GM12878 (cell line): ENCODE measurements around the gene CYP2A6. TPM values are rescaled to one million over a fixed set of nuclear protein-coding genes. Genes with fewer than 3 reads are reported as not detected.

Experiments used
- ATAC-seq: fragments of 200-7000 bp; cut with Tn5 transposase; 3 replicates; pipeline ENCODE4 v1.9.1; 2020; ENCODE audit warnings: mild to moderate bottlenecking, moderate library complexity
- BruUV-seq: library from RNA; stranded (reverse); fragments of 400-500 nt; replicated peaks from 2 replicates; lab custom pipeline; 2021; lab: Mats Ljungman, UMichigan
- CTCF ChIA-PET: fragments of 300-600 bp; sonication (Branson Sonifier 250); formaldehyde crosslinking; extraction: SDS; loops from one replicate; lab custom pipeline; 2021; ENCODE audit warnings: inconsistent platforms; lab: Yijun Ruan, JAX
- POLR2A ChIA-PET: fragments of 350-600 bp; formaldehyde crosslinking; extraction: SDS; loops from one replicate; lab custom pipeline; 2021; ENCODE audit warnings: inconsistent platforms; lab: Charles Lee
- RAD21 ChIA-PET: fragments of 300-600 bp; sonication (Branson Sonifier 250); formaldehyde crosslinking; loops from one replicate; lab custom pipeline; 2023; ENCODE audit warnings: antibody characterized with exemption; ENCODE audit not compliant: unreplicated experiment; lab: Charles Lee
- SMC1A ChIA-PET: fragments of 300-600 bp; sonication (Branson Sonifier 250); formaldehyde crosslinking; loops from one replicate; lab custom pipeline; 2023; ENCODE audit not compliant: unreplicated experiment, uncharacterized antibody; lab: Charles Lee
- DNase-seq: peaks from one replicate; pipeline ENCODE4 v3.0.0-alpha.2; 2011; ENCODE audit warnings: low read depth, low spot score
- FAIRE-seq: peaks from 3 replicates; lab custom pipeline; 2011; peaks lifted over from hg19 to GRCh38; lab: Jason Lieb, UNC
- H2AFZ ChIP-seq: 2 replicates; pipeline ENCODE4 v1.6.0; 2011; ENCODE audit warnings: low read depth, low read length, control low read depth; ENCODE audit not compliant: control insufficient read depth
- H3K27ac ChIP-seq: 2 replicates; pipeline ENCODE4 v1.5.1; 2011; ENCODE audit warnings: control low read depth; ENCODE audit not compliant: control insufficient read depth, insufficient read depth
- H3K27me3 ChIP-seq, 2 experiments: replicated peaks in 1 of 2; 2 replicates each; pipeline versions ENCODE4 v1.6.0 to v1.6.1; 2011; ENCODE audit warnings: low read length in 1 of 2; ENCODE audit not compliant: control insufficient read depth in 2 of 2, insufficient read depth in 2 of 2
- H3K36me3 ChIP-seq, 2 experiments: 2 replicates each; pipeline ENCODE4 v1.5.1; 2011; ENCODE audit warnings: low read length in 1 of 2; ENCODE audit not compliant: control insufficient read depth in 2 of 2, insufficient read depth in 2 of 2
- H3K4me1 ChIP-seq: 2 replicates; pipeline ENCODE4 v1.6.1; 2011; ENCODE audit warnings: mild to moderate bottlenecking, low read length, moderate library complexity, mixed read lengths; ENCODE audit not compliant: control insufficient read depth, insufficient read depth
- H3K4me2 ChIP-seq: 2 replicates; pipeline ENCODE4 v1.6.0; 2011; ENCODE audit warnings: control low read depth; ENCODE audit not compliant: control insufficient read depth, insufficient read depth
- H3K4me3 ChIP-seq: fragments of 200-600 bp; sonication (generic); 2 replicates; pipeline ENCODE4 v1.5.1; 2016
- H3K79me2 ChIP-seq: 2 replicates; pipeline ENCODE4 v1.6.0; 2011; ENCODE audit warnings: low read length; ENCODE audit not compliant: control insufficient read depth, insufficient read depth
- H3K9ac ChIP-seq: 2 replicates; pipeline ENCODE4 v1.8.0; 2011; ENCODE audit warnings: low read length, control low read depth, mixed read lengths; ENCODE audit not compliant: control insufficient read depth, insufficient read depth
- H3K9me3 ChIP-seq: replicated peaks from 3 replicates; pipeline ENCODE4 v1.5.1; 2011; ENCODE audit warnings: mild to moderate bottlenecking, low read length; ENCODE audit not compliant: control insufficient read depth, insufficient read depth
- H4K20me1 ChIP-seq: 2 replicates; pipeline ENCODE4 v1.6.0; 2011; ENCODE audit not compliant: control insufficient read depth, insufficient read depth
- POLR2A ChIP-seq: IDR thresholded peaks from 2 replicates; pipeline ENCODE4 v1.6.1; 2011; ENCODE audit warnings: low read depth, mild to moderate bottlenecking, low read length
- RAD21 ChIP-seq: IDR thresholded peaks from 2 replicates; pipeline ENCODE4 v1.6.1; 2011; ENCODE audit warnings: mild to moderate bottlenecking, low read depth, low read length, moderate library complexity; ENCODE audit not compliant: insufficient read depth
- TAF1 ChIP-seq: IDR thresholded peaks from 2 replicates; pipeline ENCODE4 v1.6.1; 2011; ENCODE audit warnings: mild to moderate bottlenecking, low read depth, low read length, borderline replicate concordance
- WGBS: methylation state at CpG from one replicate; pipeline ENCODE4 v1.1.6; 2016; ENCODE audit warnings: low lambda C conversion rate; ENCODE audit not compliant: insufficient replicate concordance, insufficient coverage; ENCODE audit errors: missing lambda C conversion rate; 5-methylcytosine and 5-hydroxymethylcytosine counted together
- in situ Hi-C: fragments of 300-500 bp; cut with MboI; formaldehyde crosslinking; loops from 9 replicates; pipeline ENCODE4 v1.14.3; 2018; ENCODE audit warnings: mixed read lengths
- intact Hi-C: fragments of 100-400 bp; cut with micrococcal nuclease; formaldehyde crosslinking; loops from one replicate; pipeline ENCODE4 v1.14.2; 2022; ENCODE audit not compliant: unreplicated experiment
- polyA plus RNA-seq, 11 experiments: library from polyadenylated mRNA; depleted of rRNA in 4 of 11; unstranded in 6 of 11; stranded (reverse) in 5 of 11; fragments of >200 nt; fragmentation: Nextera tagmentation in 4 of 11; fragmentation: Illumina TruSeq in 1 of 11; extraction: Ambion mirVana in 4 of 11; extraction: Trizol in 1 of 11; gene quantifications; 1 replicate in 1 of 11; 2 replicates in 10 of 11; pipeline versions ENCODE4 v1.2.1 to v1.2.3, GENCODE V29; 2011 to 2016; ENCODE audit warnings: inconsistent platforms in 2 of 11, missing spikeins in 2 of 11, low read depth in 1 of 11
- total RNA-seq, 4 experiments: library from RNA; depleted of rRNA in 3 of 4; stranded (reverse); fragments of >200 nt in 3 of 4; fragmentation: Illumina TruSeq in 1 of 4; extraction: Trizol in 1 of 4; gene quantifications; 2 replicates each; pipeline versions ENCODE4 v1.2.1 to v1.2.3, GENCODE V29; 2013 to 2021
- TF ChIP-seq, protein P1 (sequence below), 3 experiments: IDR thresholded peaks in 2 of 3; conservative IDR thresholded peaks in 1 of 3; 2 replicates each; pipeline ENCODE4 v1.5.1; 2011; ENCODE audit warnings: low read depth in 3 of 3, low read length in 3 of 3, mild to moderate bottlenecking in 3 of 3, control low read depth in 2 of 3, moderate library complexity in 2 of 3, inconsistent platforms in 1 of 3, mixed read lengths in 1 of 3; ENCODE audit not compliant: control insufficient read depth in 2 of 3, insufficient read depth in 1 of 3; ENCODE audit errors: extremely low read depth in 1 of 3

CYP2A6 gene
- total and polyA plus RNA-seq, 10 of the 15 experiments (the other 5 are each of a cell fraction or from before 2014, with no cell fraction given), result 0.97 TPM; not detected in 9

- in situ Hi-C loops, result no loop called here
- FAIRE-seq, result no peak
- peaks cover 35% of the 10 kb centered on the region for H3K4me1 ChIP-seq
These were observed 42.9 kb downstream of the CYP2A6 start for GRCh38 chr19:40807147-40808020.

More at GRCh38 chr19:40807147-40808020, 42.9 kb downstream of the CYP2A6 start:
- peak; percentile 8; the same call in 1 of the 3 replicates for ATAC-seq
- H3K4me2 ChIP-seq, result no peak overlapping the region
- 76% methylated on average over 18 of the region's 18 CpGs for WGBS
- ChIA-PET POLR2A (interaction anchor here (1.0 to 4.3 kb wide), 4 partner anchors 29 to 144 kb away, joined by 4 to 37 read pairs (median 12); partner anchors contain the start of genes ACTMAP, RAB4B and SNRPA), CTCF (interaction anchor here (0.7 to 5.9 kb wide), 16 partner anchors 9 to 144 kb away, joined by 3 to 51 read pairs (median 8); partner anchors contain the start of genes COQ8B, EGLN2, ITPKC and MIA), SMC1A (interaction anchor here (1.2 to 4.2 kb wide), 7 partner anchors 10 to 145 kb away, joined by 3 to 41 read pairs (median 6); partner anchors contain the start of genes ACTMAP, RAB4B and SNRPA), RAD21 (interaction anchor here (0.8 to 3.6 kb wide), 10 partner anchors 9 to 144 kb away, joined by 3 to 29 read pairs (median 7); partner anchors contain the start of genes ACTMAP, COQ8B, EGLN2 and ITPKC)
- peaks cover 11 to 18% of the 10 kb centered on the region in 2 experiments; a peak in 3 of 4 replicates for H3K36me3 ChIP-seq
- peaks cover 12% of the 10 kb centered on the region; the same call in 1 of the 2 replicates for H4K20me1 ChIP-seq
- H2AFZ ChIP-seq, result no peak overlapping the region
- intact Hi-C loops, result no loop called here
- no peak overlapping the region for H3K4me3 ChIP-seq
- TF ChIP-seq POLR2A, result peak; percentile 5
- peak; percentile 46; the same call in 1 of the 2 replicates for TF ChIP-seq RAD21
- TF ChIP-seq, protein P1, sequence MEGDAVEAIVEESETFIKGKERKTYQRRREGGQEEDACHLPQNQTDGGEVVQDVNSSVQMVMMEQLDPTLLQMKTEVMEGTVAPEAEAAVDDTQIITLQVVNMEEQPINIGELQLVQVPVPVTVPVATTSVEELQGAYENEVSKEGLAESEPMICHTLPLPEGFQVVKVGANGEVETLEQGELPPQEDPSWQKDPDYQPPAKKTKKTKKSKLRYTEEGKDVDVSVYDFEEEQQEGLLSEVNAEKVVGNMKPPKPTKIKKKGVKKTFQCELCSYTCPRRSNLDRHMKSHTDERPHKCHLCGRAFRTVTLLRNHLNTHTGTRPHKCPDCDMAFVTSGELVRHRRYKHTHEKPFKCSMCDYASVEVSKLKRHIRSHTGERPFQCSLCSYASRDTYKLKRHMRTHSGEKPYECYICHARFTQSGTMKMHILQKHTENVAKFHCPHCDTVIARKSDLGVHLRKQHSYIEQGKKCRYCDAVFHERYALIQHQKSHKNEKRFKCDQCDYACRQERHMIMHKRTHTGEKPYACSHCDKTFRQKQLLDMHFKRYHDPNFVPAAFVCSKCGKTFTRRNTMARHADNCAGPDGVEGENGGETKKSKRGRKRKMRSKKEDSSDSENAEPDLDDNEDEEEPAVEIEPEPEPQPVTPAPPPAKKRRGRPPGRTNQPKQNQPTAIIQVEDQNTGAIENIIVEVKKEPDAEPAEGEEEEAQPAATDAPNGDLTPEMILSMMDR (IDR thresholded peaks at IDR 0.05 in 2 of 3, conservative IDR thresholded peaks at IDR 0.05 in 1 of 3; ENCODE audit: control insufficient read depth in 2 of 3, extremely low read depth in 1 of 3, insufficient read depth in 1 of 3, low read depth in 3 of 3, low read length in 3 of 3), result peak; percentile 19 to 34 (median 23); a peak in 3 of 6 replicates
- TF ChIP-seq TAF1, result no peak
- H3K79me2 ChIP-seq, result peaks cover 33% of the 10 kb centered on the region
- no peak for DNase-seq
- no peak overlapping the region for H3K27ac ChIP-seq
- no peak overlapping the region for H3K9ac ChIP-seq
- H3K27me3 ChIP-seq, result no peaks in the 10 kb centered on the region
- H3K9me3 ChIP-seq, result no peaks in the 10 kb centered on the region
- BruUV-seq, result no TSS peak
